ENCODE measurements around the gene DIDO1.

DNA sequence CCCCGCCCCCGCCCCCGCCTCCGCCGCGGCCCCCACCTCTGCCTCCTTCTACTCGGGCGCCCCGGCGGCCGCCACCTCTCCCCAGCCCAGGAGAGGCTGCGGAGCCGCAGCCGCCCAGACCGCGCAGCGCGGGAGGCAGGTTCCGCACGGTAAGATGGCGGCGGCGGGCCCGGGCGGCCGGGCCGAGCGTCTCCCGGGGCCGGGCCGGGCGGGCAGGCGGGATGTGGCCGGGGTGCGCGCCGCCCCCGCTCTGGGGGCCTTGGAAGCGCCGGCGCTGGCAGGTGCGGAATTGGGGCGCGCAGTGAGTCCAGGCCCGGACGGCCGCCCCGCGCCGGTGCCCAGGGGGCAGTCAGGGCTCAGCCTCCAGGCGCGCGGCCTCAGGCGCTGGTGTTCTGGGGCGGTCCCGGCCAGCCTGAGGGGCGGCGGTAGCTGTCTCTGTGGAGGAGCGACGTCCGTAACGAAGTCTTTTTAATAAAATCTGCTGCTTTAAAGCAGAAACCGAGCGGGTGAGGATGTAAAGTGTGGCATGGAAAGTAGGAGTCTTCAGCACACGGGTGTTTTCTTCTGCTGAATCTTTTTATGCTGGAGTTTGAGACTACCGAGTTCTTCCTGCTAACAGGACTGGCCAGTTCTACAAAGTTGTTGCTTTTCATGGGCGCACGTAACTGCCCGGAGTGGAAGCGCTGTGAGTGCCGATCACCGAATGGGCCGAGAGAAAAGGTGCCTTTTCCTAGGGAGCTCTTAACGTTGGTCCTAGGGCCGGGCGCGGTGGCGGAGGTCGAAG is 12.0 kb upstream of the DIDO1 start, which contains the start of gene GID8:
- TF ChIP-seq, protein P1, sequence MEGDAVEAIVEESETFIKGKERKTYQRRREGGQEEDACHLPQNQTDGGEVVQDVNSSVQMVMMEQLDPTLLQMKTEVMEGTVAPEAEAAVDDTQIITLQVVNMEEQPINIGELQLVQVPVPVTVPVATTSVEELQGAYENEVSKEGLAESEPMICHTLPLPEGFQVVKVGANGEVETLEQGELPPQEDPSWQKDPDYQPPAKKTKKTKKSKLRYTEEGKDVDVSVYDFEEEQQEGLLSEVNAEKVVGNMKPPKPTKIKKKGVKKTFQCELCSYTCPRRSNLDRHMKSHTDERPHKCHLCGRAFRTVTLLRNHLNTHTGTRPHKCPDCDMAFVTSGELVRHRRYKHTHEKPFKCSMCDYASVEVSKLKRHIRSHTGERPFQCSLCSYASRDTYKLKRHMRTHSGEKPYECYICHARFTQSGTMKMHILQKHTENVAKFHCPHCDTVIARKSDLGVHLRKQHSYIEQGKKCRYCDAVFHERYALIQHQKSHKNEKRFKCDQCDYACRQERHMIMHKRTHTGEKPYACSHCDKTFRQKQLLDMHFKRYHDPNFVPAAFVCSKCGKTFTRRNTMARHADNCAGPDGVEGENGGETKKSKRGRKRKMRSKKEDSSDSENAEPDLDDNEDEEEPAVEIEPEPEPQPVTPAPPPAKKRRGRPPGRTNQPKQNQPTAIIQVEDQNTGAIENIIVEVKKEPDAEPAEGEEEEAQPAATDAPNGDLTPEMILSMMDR (IDR thresholded peaks at IDR 0.05; ENCODE audit: low read depth, low read length): no peak
- no peak for TF ChIP-seq EZH2phosphoT487 (IDR thresholded peaks at IDR 0.05; ENCODE audit: low read depth)
